Endothelial cell of umbilical vein (primary cell): Measurements from ENCODE around the gene CD300C. TPM values are rescaled to one million over a fixed set of nuclear protein-coding genes. Genes with fewer than 3 reads are reported as not detected.

Source experiments
- BruUV-seq: library from RNA; stranded (reverse); fragments of 400-500 nt; replicated peaks from 2 replicates; lab custom pipeline; 2021; lab: Mats Ljungman, UMichigan
- CTCF ChIA-PET: fragments of 300-600, 350-600 bp; sonication (Branson Sonifier 250); formaldehyde crosslinking; loops from one replicate; lab custom pipeline; 2021; ENCODE audit warnings: antibody characterized with exemption, inconsistent platforms; lab: Charles Lee
- POLR2A ChIA-PET: fragments of 300-600, 350-600 bp; sonication (Branson Sonifier 250); formaldehyde crosslinking; loops from one replicate; lab custom pipeline; 2021; ENCODE audit warnings: antibody characterized with exemption, inconsistent platforms; lab: Charles Lee
- DNase-seq: peaks from one replicate; pipeline ENCODE4 v3.0.0-alpha.2; 2011; ENCODE audit warnings: low read depth, low spot score
- FAIRE-seq: peaks from 2 replicates; lab custom pipeline; 2011; peaks lifted over from hg19 to GRCh38; lab: Jason Lieb, UNC
- H2AFZ ChIP-seq: 2 replicates; pipeline ENCODE4 v1.6.0; 2012; ENCODE audit warnings: low read depth, low read length, control low read depth, inconsistent platforms
- H3K27ac ChIP-seq: 2 replicates; pipeline ENCODE4 v1.5.1; 2011; ENCODE audit warnings: low read depth, mild to moderate bottlenecking, control low read depth, low read length, moderate library complexity; ENCODE audit not compliant: insufficient read depth
- H3K27me3 ChIP-seq, 2 experiments: 2 replicates each; pipeline versions ENCODE4 v1.6.0 to v1.6.1; 2011; ENCODE audit warnings: low read length in 2 of 2, mixed read lengths in 1 of 2; ENCODE audit not compliant: control insufficient read depth in 2 of 2, insufficient read depth in 2 of 2
- H3K36me3 ChIP-seq, 2 experiments: 2 replicates in 1 of 2; 3 replicates in 1 of 2; pipeline ENCODE4 v1.5.1; 2011; ENCODE audit warnings: low read length in 2 of 2, mild to moderate bottlenecking in 1 of 2, moderate library complexity in 1 of 2; ENCODE audit not compliant: control insufficient read depth in 2 of 2, insufficient read depth in 2 of 2; ENCODE audit errors: extremely low read depth in 1 of 2
- H3K4me1 ChIP-seq: 3 replicates; pipeline ENCODE4 v1.5.1; 2011; ENCODE audit warnings: mild to moderate bottlenecking, low read length; ENCODE audit not compliant: control insufficient read depth, insufficient read depth; ENCODE audit errors: extremely low read depth
- H3K4me2 ChIP-seq: 2 replicates; pipeline ENCODE4 v1.6.1; 2011; ENCODE audit warnings: low read length, control low read depth, mixed read lengths; ENCODE audit not compliant: insufficient read depth
- H3K4me3 ChIP-seq, 3 experiments: fragments of 200-600 bp in 1 of 3; sonication (generic), shearing (Covaris generic) in 1 of 3; replicated peaks in 1 of 3; 2 replicates each; pipeline ENCODE4 v1.5.1; 2011 to 2016; ENCODE audit warnings: control low read depth in 3 of 3, low read length in 3 of 3, mild to moderate bottlenecking in 2 of 3, inconsistent platforms in 1 of 3, low read depth in 1 of 3, moderate library complexity in 1 of 3; ENCODE audit not compliant: insufficient read depth in 1 of 3
- H3K79me2 ChIP-seq: 2 replicates; pipeline ENCODE4 v1.6.0; 2012; ENCODE audit warnings: low read length, inconsistent platforms; ENCODE audit not compliant: control insufficient read depth, insufficient read depth
- H3K9ac ChIP-seq: replicated peaks from 2 replicates; pipeline ENCODE3; 2011; ENCODE audit warnings: low read length, control low read depth; ENCODE audit not compliant: insufficient read depth; ENCODE audit errors: extremely low read depth
- H3K9me1 ChIP-seq: replicated peaks from 3 replicates; pipeline ENCODE4 v1.6.0; 2011; ENCODE audit warnings: mild to moderate bottlenecking, low read length; ENCODE audit not compliant: control insufficient read depth, insufficient read depth; ENCODE audit errors: extremely low read depth
- H3K9me3 ChIP-seq: replicated peaks from 2 replicates; pipeline ENCODE4 v1.5.1; 2012; ENCODE audit warnings: low read length, inconsistent platforms; ENCODE audit not compliant: control insufficient read depth, insufficient read depth
- H4K20me1 ChIP-seq: replicated peaks from 2 replicates; pipeline ENCODE3; 2011; ENCODE audit warnings: mild to moderate bottlenecking, low read length; ENCODE audit not compliant: control insufficient read depth, insufficient read depth; ENCODE audit errors: extremely low read depth
- CTCF ChIP-seq, 2 donors: IDR thresholded peaks; 1 replicate in 1 of 2; 2 replicates in 1 of 2; pipeline ENCODE4 v1.5.1; 2011; ENCODE audit warnings: low read length in 2 of 2, mild to moderate bottlenecking in 2 of 2, moderate library complexity in 2 of 2, control low read depth in 1 of 2, inconsistent platforms in 1 of 2, low read depth in 1 of 2; ENCODE audit not compliant: insufficient read depth in 1 of 2; ENCODE audit errors: extremely low read depth in 1 of 2
- EZH2 ChIP-seq: IDR thresholded peaks from 2 replicates; pipeline ENCODE4 v1.6.1; 2012; ENCODE audit warnings: borderline replicate concordance, low read depth, mild to moderate bottlenecking, moderate library complexity, low read length, inconsistent platforms; ENCODE audit not compliant: severe bottlenecking
- FOS ChIP-seq: IDR thresholded peaks from 2 replicates; pipeline ENCODE4 v1.6.1; 2011; ENCODE audit warnings: mild to moderate bottlenecking, low read length, moderate library complexity, borderline replicate concordance; ENCODE audit not compliant: insufficient read depth
- GATA2 ChIP-seq: IDR thresholded peaks from 2 replicates; pipeline ENCODE4 v1.7.0; 2011; ENCODE audit warnings: low read depth, mild to moderate bottlenecking, moderate library complexity, mixed read lengths, low read length; ENCODE audit not compliant: insufficient read length, insufficient read depth
- JUN ChIP-seq: IDR thresholded peaks from 2 replicates; pipeline ENCODE4 v1.6.1; 2011; ENCODE audit warnings: borderline replicate concordance, low read depth; ENCODE audit not compliant: insufficient read length, insufficient read depth
- MAX ChIP-seq: IDR thresholded peaks from 2 replicates; pipeline ENCODE4 v1.6.1; 2011; ENCODE audit not compliant: insufficient read depth, insufficient read length
- MYC ChIP-seq: IDR thresholded peaks from one replicate; pipeline ENCODE4 v1.6.1; 2011; ENCODE audit warnings: mild to moderate bottlenecking, low read depth, low read length
- POLR2A ChIP-seq: IDR thresholded peaks from 2 replicates; pipeline ENCODE4 v1.6.1; 2012; ENCODE audit warnings: low read depth, mild to moderate bottlenecking, control low read depth, low read length
- POLR2AphosphoS5 ChIP-seq: IDR thresholded peaks from 2 replicates; pipeline ENCODE4 v1.6.1; 2012; ENCODE audit warnings: low read depth, mild to moderate bottlenecking, control low read depth, low read length, moderate library complexity; ENCODE audit not compliant: insufficient read depth
- dilution Hi-C: fragments of 300-500 bp; cut with MboI; formaldehyde crosslinking; loops from one replicate; pipeline ENCODE4 v1.15.0; 2019; ENCODE audit warnings: low sequenced_read_pairs; ENCODE audit not compliant: extremely low pct_ligation_motif_present
- intact Hi-C: fragments of 100-400 bp; cut with micrococcal nuclease; formaldehyde crosslinking; loops from one replicate; pipeline ENCODE4 v1.10.0; 2022
- polyA plus RNA-seq, 4 experiments: library from polyadenylated mRNA; depleted of rRNA in 3 of 4; stranded (reverse) in 3 of 4; unstranded in 1 of 4; fragments of >200 nt; gene quantifications; 2 replicates each; pipeline versions ENCODE4 v1.2.1 to v1.2.3, GENCODE V29; 2011 to 2012; ENCODE audit warnings: missing spikeins in 1 of 4
- total RNA-seq: library from RNA; stranded (reverse); gene quantifications from 2 replicates; pipeline ENCODE4 v1.2.3, GENCODE V29; 2021

CD300C gene
- total and polyA plus RNA-seq, 2 donors (not counting 3 experiments of a cell fraction or from before 2014, with no cell fraction given) = not detected

GRCh38 chr17:74592087-74592990 lies 46.4 kb upstream of the CD300C start, which contains the start of gene CD300LD:
CD300LD (minus strand) TSS chr17:74592283; CDS start chr17:74592202, 81 bp downstream.
- no peaks in the 10 kb centered on the region for H3K4me1 ChIP-seq
- intact Hi-C loops = no loop called here
- no peaks in the 10 kb centered on the region for H4K20me1 ChIP-seq
- H3K9ac ChIP-seq = no peak within 1 kb of the TSS
- no peaks in the 10 kb centered on the region for H3K27me3 ChIP-seq
- ChIA-PET POLR2A (no interaction called here), CTCF (no interaction called here)
- no peaks in the 10 kb centered on the region for H3K79me2 ChIP-seq
- H3K36me3 ChIP-seq = no peaks in the 10 kb centered on the region
- TF ChIP-seq FOS (no peak), POLR2AphosphoS5 (no peak), EZH2 (no peak), GATA2 (no peak), JUN (no peak), POLR2A (no peak), MAX (no peak), MYC (no peak), CTCF (IDR thresholded peaks at IDR 0.05; ENCODE audit: extremely low read depth in 1 of 2, insufficient read depth in 1 of 2, low read depth in 1 of 2, low read length in 2 of 2) (no peak)
- no peak within 1 kb of the TSS for H3K27ac ChIP-seq
- dilution Hi-C loops = no loop called here
- H3K4me2 ChIP-seq = no peak within 1 kb of the TSS
- no peak within 1 kb of the TSS for H3K4me3 ChIP-seq
- DNase-seq (no peak), FAIRE-seq (no peak)
- no TSS peak for BruUV-seq
- no peaks in the 10 kb centered on the region for H3K9me3 ChIP-seq
- no peaks in the 10 kb centered on the region for H3K9me1 ChIP-seq
- H2AFZ ChIP-seq = no peak within 1 kb of the TSS
